Panc1 (cell line): Measurements from ENCODE around the gene IGFBP7. TPM values are rescaled to one million over a fixed set of nuclear protein-coding genes. Genes with fewer than 3 reads are reported as not detected.

Experiments used
- ATAC-seq: fragments of 200-7000 bp; cut with Tn5 transposase; 2 replicates; pipeline ENCODE4 v1.9.1; 2020; ENCODE audit warnings: mild to moderate bottlenecking, moderate library complexity
- BruUV-seq: library from RNA; stranded (reverse); fragments of 400-500 nt; replicated peaks from 2 replicates; lab custom pipeline; 2021; lab: Mats Ljungman, UMichigan
- CTCF ChIA-PET: fragments of 300-600 bp; sonication (Branson Sonifier 250); formaldehyde crosslinking; loops from one replicate; lab custom pipeline; 2022; ENCODE audit warnings: antibody characterized with exemption; lab: Charles Lee
- POLR2A ChIA-PET: fragments of 300-600 bp; sonication (Branson Sonifier 250); formaldehyde crosslinking; loops from one replicate; lab custom pipeline; 2022; ENCODE audit warnings: antibody characterized with exemption; lab: Charles Lee
- DNase-seq: peaks from one replicate; pipeline ENCODE4 v3.0.0-alpha.2; 2010; ENCODE audit warnings: low read depth, low spot score
- H3K27ac ChIP-seq: 2 replicates; pipeline ENCODE4 v1.5.1; 2011; ENCODE audit warnings: mild to moderate bottlenecking, low read length, inconsistent platforms
- H3K27me3 ChIP-seq: fragments of 200-500 bp; sonication (Bioruptor generic); 2 replicates; pipeline ENCODE4 v1.6.0; 2014; ENCODE audit warnings: low read length, inconsistent platforms; ENCODE audit not compliant: control insufficient read depth, insufficient read depth
- H3K36me3 ChIP-seq: fragments of 200-500 bp; sonication (Bioruptor generic); 2 replicates; pipeline ENCODE4 v1.5.1; 2014; ENCODE audit warnings: inconsistent platforms, mild to moderate bottlenecking, low read length, moderate library complexity; ENCODE audit not compliant: control insufficient read depth, insufficient read depth
- H3K4me1 ChIP-seq: 2 replicates; pipeline ENCODE4 v1.5.1; 2011; ENCODE audit warnings: inconsistent platforms, mild to moderate bottlenecking, low read length, moderate library complexity; ENCODE audit not compliant: control insufficient read depth, insufficient read depth
- H3K4me3 ChIP-seq, 2 experiments: 2 replicates each; pipeline ENCODE4 v1.5.1; 2011 to 2012; ENCODE audit warnings: low read depth in 2 of 2, low read length in 2 of 2, mild to moderate bottlenecking in 2 of 2, inconsistent platforms in 1 of 2, moderate library complexity in 1 of 2
- H3K9me3 ChIP-seq: fragments of 200-500 bp; sonication (Bioruptor generic); 2 replicates; pipeline ENCODE4 v1.5.1; 2014; ENCODE audit warnings: low read depth, mild to moderate bottlenecking, inconsistent platforms, low read length, moderate library complexity; ENCODE audit not compliant: control insufficient read depth, insufficient read depth
- CTCF ChIP-seq: fragments of 450-650 bp; IDR thresholded peaks from 2 replicates; pipeline ENCODE4 v1.5.1; 2017; ENCODE audit warnings: mild to moderate bottlenecking
- POLR2AphosphoS5 ChIP-seq: IDR thresholded peaks from 2 replicates; pipeline ENCODE4 v1.6.1; 2012; ENCODE audit warnings: mild to moderate bottlenecking, low read depth, low read length, moderate library complexity
- REST ChIP-seq, 2 experiments: IDR thresholded peaks; 2 replicates each; pipeline ENCODE4 v1.6.1; 2011 to 2012; ENCODE audit warnings: low read depth in 2 of 2, control low read depth in 1 of 2, low read length in 1 of 2, mild to moderate bottlenecking in 1 of 2, moderate library complexity in 1 of 2; ENCODE audit not compliant: insufficient read depth in 1 of 2
- SIN3A ChIP-seq: IDR thresholded peaks from 2 replicates; pipeline ENCODE4 v1.6.1; 2012; ENCODE audit warnings: low read depth, mild to moderate bottlenecking, low read length, moderate library complexity, borderline replicate concordance; ENCODE audit not compliant: insufficient read depth
- TCF7L2 ChIP-seq: IDR thresholded peaks from 2 replicates; pipeline ENCODE4 v1.6.1; 2011; ENCODE audit warnings: mild to moderate bottlenecking, low read depth, low read length, inconsistent platforms
- in situ Hi-C: cut with HindIII; loops from 2 replicates; pipeline ENCODE4 v1.10.0; 2016; ENCODE audit warnings: low sequenced_read_pairs, low pct_unique_long_range_greater_than_20kb
- intact Hi-C: fragments of 100-400 bp; cut with micrococcal nuclease; formaldehyde crosslinking; loops from one replicate; pipeline ENCODE4 v1.10.0; 2022; ENCODE audit not compliant: unreplicated experiment
- total RNA-seq: library from RNA; stranded (reverse); gene quantifications from one replicate; pipeline ENCODE4 v1.2.1, GENCODE V29; 2021; ENCODE audit not compliant: unreplicated experiment

IGFBP7 gene
- total RNA-seq, 1 experiment from 2014 or later = 9.5 TPM

DNA sequence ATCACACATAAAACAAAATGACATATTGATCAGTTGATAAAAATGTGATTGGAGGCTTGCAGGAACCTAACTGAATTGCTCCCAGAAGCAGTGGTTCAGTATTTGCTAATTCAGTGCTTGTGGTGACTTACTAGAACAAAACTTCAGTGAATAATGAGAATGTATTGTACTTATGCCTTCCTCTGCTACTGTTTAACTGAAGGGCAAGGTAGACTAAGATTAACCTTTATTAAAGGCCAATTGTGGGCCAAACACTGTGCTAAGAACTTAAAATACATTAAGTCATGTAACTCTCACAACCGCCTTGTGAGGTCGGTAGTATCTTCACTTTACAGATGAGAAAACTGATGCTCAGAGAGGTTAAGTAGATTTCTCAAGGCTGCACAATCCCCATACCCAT lies 14.9 kb downstream of the IGFBP7 start:
- no TSS peak for BruUV-seq
- DNase-seq (no peak), ATAC-seq (no peak)
- no peaks in the 10 kb centered on the region for H3K27me3 ChIP-seq
- POLR2A ChIA-PET = no interaction called here
- H3K4me1 ChIP-seq = no peaks in the 10 kb centered on the region
- H3K9me3 ChIP-seq = no peaks in the 10 kb centered on the region
- CTCF ChIA-PET = no interaction called here
- in situ Hi-C loops = no loop called here
- H3K4me3 ChIP-seq = no peak overlapping the region
- intact Hi-C loops = no loop called here
- TF ChIP-seq POLR2AphosphoS5 (no peak), TCF7L2 (no peak), SIN3A (no peak), CTCF (no peak), REST (IDR thresholded peaks at IDR 0.05; ENCODE audit: insufficient read depth in 1 of 2, low read depth in 2 of 2, low read length in 1 of 2) (no peak)
- H3K27ac ChIP-seq = no peak overlapping the region
- no peaks in the 10 kb centered on the region for H3K36me3 ChIP-seq

DNA sequence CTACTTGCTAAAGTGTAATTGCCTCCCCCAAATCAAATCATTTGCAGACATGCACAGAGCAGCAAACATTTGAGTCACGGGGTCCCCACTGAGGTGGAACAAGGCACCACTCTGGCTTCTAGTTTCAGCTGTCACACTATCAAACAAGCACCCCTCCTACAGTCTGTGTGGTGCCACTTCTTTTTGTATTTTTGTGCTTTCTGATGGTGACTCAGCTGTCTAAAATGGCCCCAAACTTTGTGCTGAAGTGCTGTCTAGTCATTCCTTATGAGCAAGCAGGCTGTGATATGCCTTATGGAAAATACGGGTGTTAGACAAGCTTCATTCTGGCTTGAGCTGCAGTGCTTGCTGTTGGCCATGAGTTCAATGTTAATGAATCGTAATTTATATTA lies 15.4 kb downstream of the IGFBP7 start:
- in situ Hi-C loops = no loop called here
- Histone ChIP-seq H3K36me3 (no peaks in the 10 kb centered on the region), H3K27me3 (no peaks in the 10 kb centered on the region), H3K4me1 (no peaks in the 10 kb centered on the region), H3K4me3 (no peak overlapping the region), H3K9me3 (no peaks in the 10 kb centered on the region), H3K27ac (no peak overlapping the region)
- CTCF ChIA-PET = no interaction called here
- DNase-seq (no peak), ATAC-seq (no peak)
- intact Hi-C loops = no loop called here
- no peak for TF ChIP-seq REST (IDR thresholded peaks at IDR 0.05; ENCODE audit: insufficient read depth in 1 of 2, low read depth in 2 of 2, low read length in 1 of 2)
- no peak for TF ChIP-seq TCF7L2
- no peak for TF ChIP-seq SIN3A
- no peak for TF ChIP-seq CTCF
- no peak for TF ChIP-seq POLR2AphosphoS5
- POLR2A ChIA-PET = no interaction called here
- no TSS peak for BruUV-seq
